Left colon (tissue), 2 donors: Measurements from ENCODE around the gene ULK1. TPM values are rescaled to one million over a fixed set of nuclear protein-coding genes. Genes with fewer than 3 reads are reported as not detected.
"Not testable (repeated sequence)": the region's sequence is repeated elsewhere in the genome, so short reads cannot be mapped to it uniquely, and the experiment has no call there.

ENCODE experiments used
- ATAC-seq: fragments of 200-7000 bp; cut with Tn5 transposase; one replicate; pipeline ENCODE4 v1.9.1; 2020; ENCODE audit warnings: mild to moderate bottlenecking, moderate library complexity
- DNase-seq, 2 donors: peaks; one replicate each; pipeline ENCODE4 v3.0.0-alpha.2; 2020
- intact Hi-C, 2 donors: fragments of 100-400 bp; cut with DNase I in 1 of 2; cut with micrococcal nuclease in 1 of 2; formaldehyde crosslinking; loops; one replicate each; pipeline versions ENCODE4 v1.11.2 to v1.14.0; 2022; cut with DNase I, micrococcal nuclease
- total RNA-seq, 2 donors: library from RNA; stranded (reverse); fragmentation: NEBNext Ultra II Directional; extraction: Animal tissue kit (Norgen Biotek cat#: 25700); gene quantifications; one replicate each; pipeline ENCODE4 v1.2.1, GENCODE V29; 2021
- donor health status: DM: no; HTN: no; CAD: no.
- donor health status: DM: yes; HTN: yes; CAD: no.

ULK1 gene
- total RNA-seq, 2 donors from 2014 or later: 18.0 to 29.8 TPM

GRCh38 chr12:131860472-131861260 is 33.8 kb upstream of the ULK1 start:
- intact Hi-C loops: no loop called here
- DNase-seq (peak in 1 of 2 donors; percentile 15), ATAC-seq (peak; percentile 75)

DNA sequence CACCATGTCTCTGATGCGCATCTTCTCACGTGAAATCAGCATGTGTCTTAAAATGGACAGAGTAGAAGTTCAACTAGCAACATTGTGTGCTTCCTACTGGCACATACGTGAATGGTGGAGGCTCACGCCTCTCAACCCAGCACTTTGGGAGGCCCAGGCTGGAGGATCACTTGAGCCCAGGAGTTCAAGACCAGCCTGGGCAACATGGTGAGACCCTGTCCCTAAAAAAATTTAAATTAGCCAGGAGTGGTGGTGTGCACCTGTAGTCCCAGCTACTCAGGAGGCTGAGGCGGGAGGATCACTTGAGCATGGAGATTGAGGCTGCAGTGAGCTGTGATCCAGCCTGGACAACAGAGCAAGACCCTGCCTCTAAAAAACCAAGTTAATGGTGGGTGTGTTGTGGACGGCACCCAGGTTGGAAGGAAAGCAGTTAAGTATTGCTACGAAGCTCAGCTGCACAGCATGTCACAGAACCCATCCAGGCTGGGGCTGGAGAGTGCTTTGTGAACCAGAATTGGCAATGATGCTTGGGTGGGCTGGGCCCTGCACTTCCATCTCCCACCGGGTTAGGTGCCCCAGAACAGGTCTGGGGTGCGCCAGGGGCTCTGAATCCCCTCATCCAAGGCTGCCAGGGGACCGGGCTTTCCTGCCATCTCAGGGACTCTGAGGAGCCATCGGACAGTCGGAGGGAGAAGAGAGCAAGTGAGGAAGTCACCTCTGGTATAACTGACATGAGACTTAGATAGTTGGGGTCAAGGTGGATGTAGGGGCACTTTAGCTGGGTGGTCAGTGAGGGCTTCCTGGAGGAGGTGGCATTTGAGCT is 33.0 kb upstream of the ULK1 start:
- intact Hi-C loops: no loop called here
- DNase-seq (no peak), ATAC-seq (no peak)

GRCh38 chr12:131862084-131862441 is 32.4 kb upstream of the ULK1 start:
- DNase-seq (no peak), ATAC-seq (no peak)

GRCh38 chr12:131862600-131862993 is 31.8 kb upstream of the ULK1 start:
- ATAC-seq (no peak), DNase-seq (no peak)
- intact Hi-C loops: no loop called here

More at GRCh38 chr12:131862084-131862441, 32.4 kb upstream of the ULK1 start:
- intact Hi-C loops: no loop called here

DNA sequence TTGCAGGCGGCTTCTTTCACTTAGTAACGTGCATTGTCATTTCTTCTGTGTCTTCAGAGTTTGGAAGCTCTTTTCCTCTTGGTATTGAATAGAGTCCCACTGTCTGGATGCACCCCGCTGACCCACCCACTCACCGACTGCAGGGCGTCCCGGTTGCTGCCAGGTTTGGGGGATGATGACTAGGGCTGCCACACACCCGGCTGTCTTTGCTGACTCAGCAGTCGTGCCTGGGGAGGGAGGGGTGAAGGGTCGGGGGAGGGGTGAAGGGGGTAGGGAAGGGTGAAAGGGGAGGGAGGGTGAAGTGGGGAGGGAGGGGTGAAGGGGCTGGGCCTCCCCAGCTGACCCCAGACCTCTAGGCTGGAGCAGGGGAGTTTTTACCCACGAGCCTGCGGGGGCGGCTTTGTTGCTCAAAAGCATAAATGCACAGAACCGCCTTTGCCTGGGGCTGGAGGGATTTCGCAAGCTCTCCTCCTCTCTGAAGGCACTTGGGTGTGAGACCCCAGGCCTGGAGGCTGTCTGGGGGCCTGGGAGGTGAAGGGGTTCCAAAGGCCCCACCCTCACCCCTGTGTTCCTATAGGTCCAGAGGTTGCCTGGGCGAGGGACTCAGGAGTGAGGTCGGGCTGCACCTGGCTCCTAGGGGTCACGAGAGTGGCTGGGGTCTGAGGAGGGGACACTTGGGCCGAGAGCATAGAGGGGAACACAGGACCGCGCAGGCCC is 31.3 kb upstream of the ULK1 start:
- DNase-seq (no peak), ATAC-seq (no peak)
- intact Hi-C loops: no loop called here

DNA sequence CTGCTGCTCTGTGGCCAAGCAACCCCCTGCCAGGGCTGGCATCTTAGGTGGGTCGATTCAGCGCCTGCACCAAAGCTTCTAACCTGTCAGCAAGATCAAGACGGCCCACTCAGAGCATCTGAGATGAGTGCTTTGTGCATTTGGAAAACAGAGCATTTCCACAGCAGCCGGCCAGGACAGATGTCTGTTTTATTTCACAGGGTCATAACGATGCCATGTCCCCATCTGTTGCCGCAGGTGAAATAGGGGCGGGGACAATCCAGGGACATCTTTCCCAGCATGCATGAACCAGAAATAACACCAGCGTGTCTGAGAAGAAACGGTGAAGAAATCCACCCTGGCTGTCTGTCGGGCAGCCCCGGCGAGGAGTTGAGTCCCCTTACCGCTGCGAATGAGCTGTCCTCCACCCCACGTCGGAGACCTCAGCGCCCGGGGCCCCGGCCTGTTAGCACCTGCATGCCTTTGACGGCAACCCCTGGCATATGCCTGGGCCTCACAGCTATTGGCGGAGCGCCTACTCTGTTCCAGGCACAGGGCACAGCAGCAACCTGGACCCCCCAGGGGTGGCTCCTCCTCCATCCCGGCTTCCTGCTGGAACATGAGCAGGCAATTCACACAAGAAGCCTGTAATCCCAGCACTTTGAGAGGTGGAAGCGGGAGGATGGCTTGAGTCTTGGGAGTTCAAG is 30.6 kb upstream of the ULK1 start:
- intact Hi-C loops: no loop called here
- ATAC-seq (no peak), DNase-seq (no peak)

DNA sequence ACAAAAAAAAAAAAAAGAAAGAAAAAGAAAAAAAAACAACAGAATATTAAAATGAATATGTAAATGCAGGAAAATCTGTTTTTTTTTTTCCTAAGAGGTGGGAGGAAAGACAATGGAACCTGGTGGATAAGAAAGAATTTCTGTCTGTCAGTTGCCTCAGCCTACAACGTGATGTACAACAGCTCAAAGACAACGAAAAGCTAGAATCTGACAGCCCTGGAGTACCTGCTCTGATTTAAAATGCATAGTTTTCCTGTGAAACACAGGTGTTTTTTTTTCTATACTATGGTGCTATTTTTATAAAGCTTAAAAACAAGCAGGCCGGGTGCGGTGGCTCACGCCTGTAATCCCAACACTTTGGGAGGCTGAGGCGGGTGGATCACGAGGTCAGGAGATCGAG is 30.0 kb upstream of the ULK1 start:
- no peak for DNase-seq
- intact Hi-C loops: no loop called here
- no peak for ATAC-seq

DNA sequence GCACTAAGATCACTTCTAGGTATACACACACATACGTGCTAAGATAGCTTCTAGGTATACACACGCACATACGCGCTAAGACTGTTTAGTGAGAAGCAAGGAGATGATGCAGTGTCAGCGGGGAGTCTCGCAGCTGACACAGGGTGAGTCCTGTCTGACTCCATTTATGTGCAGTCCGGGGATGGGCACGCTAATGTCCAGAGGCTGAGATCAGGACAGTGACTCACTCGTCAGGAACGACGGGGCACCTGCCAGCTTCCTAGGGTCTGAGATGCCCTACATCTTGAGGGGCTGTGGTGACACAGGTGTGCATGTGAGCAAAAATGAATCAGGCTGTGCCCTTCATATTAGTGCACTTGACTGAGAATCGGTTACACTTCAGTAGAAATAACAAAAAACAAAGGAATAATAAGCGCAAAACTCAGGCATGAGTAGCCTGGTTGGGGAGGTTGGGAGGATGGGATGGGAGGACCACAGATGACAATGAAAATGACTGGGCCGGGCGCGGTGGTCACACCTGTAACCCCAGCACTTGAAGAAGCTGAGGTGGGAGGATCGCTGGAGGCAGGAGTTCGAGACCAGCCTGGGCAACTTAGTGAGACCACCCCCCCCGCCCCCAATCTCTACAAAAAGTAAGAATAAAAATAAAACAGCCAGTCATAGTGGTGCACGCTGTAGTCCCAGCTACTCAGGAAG is 29.1 kb upstream of the ULK1 start:
- intact Hi-C loops: no loop called here
- ATAC-seq: no peak

GRCh38 chr12:131867471-131867870 is 27.0 kb upstream of the ULK1 start:
- ATAC-seq: no peak
- no peak for DNase-seq
- intact Hi-C loops: no loop called here

More for the DNA sequence above, 29.1 kb upstream of the ULK1 start:
- no peak for DNase-seq

DNA sequence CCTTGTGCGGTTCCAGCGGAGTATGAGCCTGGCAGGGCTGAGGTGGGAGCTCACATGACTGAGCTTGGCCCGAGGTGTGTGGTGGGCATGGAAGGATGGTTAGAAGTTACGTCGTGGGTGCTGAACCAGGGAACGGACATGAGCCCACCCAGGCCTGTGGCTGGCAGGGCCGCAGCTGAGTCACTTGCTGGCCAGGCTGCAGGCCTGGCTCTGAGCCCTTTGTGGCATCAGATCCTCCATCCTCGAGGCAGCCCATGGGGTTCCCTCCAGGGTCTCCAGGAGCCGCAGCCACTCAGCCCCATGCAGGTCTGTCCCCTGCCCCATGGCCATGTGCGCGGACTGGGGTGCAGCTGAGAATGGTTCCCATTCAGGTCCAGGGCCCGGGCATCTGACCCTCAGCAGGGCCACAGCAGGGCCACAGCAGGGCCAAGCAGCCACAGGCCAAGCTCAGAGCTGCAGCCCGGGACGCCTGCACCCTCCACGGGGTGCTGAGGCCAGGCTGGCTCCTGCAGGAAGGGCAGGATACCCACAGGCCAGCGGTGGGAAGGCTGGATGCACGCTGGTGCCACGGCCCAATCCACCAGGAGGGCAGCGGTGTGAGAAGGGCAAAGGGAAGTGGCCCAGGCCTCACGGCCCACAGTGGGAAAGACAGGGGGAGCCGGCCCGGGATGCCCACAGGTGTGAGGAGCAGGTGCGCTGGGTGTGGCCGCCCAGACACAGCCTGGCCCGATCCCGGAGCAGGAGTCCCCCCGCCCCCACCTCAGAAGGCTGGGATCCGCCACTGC is 26.3 kb upstream of the ULK1 start:
- intact Hi-C loops: no loop called here
- no peak for ATAC-seq
- no peak for DNase-seq

GRCh38 chr12:131869871-131870418 is 24.5 kb upstream of the ULK1 start:
- intact Hi-C loops: no loop called here
- DNase-seq: no peak
- ATAC-seq: no peak

- no peak for DNase-seq
- no peak for ATAC-seq
- intact Hi-C loops: no loop called here
Observed at GRCh38 chr12:131871677-131872076, 22.7 kb upstream of the ULK1 start.

DNA sequence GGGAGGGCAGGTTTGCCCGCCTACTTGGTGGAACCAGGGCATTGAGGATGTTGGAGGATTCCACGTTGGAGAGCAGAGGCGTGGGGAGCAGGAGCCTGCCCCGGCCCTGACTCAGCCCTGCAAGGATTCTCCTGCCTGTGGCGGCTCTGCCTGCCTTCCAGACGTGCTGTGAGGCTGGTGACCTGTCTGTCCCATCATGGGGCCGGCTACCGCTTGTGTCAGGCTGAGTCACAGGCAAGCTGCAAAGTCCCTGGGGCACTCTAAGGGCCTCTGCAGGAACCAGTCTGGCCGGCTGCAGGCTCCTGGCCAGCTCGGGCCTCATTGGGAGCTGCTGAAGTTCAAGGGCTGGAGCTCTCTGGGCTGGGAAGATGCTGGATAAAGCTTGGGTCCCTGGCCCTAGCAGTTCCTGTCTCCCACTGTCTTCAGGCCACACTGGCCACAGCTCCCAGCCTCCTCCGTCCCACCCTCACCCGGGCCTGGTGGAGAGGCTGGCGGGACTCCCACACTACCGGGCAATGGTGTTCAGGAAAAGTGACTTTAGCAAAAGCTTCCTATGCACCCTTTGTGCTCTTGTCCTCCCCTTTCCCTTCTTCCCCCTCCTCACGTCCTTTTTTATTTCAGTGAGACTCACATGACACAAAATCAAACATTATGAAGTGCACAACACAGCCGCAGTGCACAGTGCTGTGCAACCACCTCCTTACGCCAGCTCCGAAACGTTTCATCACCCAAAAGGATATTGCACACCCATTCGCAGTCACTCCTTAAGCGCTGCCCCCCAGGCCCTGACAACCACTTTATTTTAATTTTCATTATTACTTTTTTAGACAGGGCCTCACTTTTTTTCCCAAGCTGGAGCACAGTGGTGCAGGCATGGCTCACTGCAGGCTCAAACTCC is 22.0 kb upstream of the ULK1 start:
- DNase-seq (no peak), ATAC-seq (no peak)
- intact Hi-C loops: no loop called here

GRCh38 chr12:131873293-131873692 is 21.1 kb upstream of the ULK1 start:
- ATAC-seq (no peak), DNase-seq (no peak)
- intact Hi-C loops: no loop called here

DNA sequence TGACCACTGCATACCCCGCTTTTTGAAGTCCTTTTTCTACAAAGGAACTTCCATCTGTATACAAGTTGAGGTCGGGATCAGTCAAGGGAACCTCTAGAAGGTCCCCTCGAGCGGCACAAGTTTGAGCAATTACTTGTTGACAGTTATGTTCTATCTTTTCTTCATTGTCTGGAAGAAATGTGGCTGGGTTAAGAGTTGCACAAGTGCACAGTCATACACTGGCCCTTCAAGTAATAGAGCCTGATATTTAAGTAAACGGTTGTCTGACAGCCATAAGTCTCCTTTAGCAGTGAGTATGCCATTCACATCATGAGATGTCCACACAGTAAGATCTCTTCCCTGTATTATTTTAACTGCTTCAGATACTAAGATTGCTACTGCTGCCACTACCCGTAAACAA is 19.4 kb upstream of the ULK1 start:
- DNase-seq, ATAC-seq, intact Hi-C loops: not testable (repeated sequence)

- ATAC-seq, DNase-seq, intact Hi-C loops: not testable (repeated sequence)
Observed at GRCh38 chr12:131877216-131877615, 17.2 kb upstream of the ULK1 start.
